SKM-1 treated with dmso at 0.1 percent for 144 hours (cell line): ENCODE data around the gene RING1.
A peak's percentile ranks its signal among the peaks of the same experiment; 100 is the strongest.

Experiments
- DNase-seq: peaks from one replicate; lab custom pipeline; 2025; ENCODE audit not compliant: unreplicated experiment; lab: John Stamatoyannopoulos, UW

The RING1 gene

GRCh38 chr6:33237741-33238140, 29.4 kb downstream of the RING1 start:
- DNase-seq, result no peak

GRCh38 chr6:33241968-33242367, 33.7 kb downstream of the RING1 start:
- no peak for DNase-seq

DNA sequence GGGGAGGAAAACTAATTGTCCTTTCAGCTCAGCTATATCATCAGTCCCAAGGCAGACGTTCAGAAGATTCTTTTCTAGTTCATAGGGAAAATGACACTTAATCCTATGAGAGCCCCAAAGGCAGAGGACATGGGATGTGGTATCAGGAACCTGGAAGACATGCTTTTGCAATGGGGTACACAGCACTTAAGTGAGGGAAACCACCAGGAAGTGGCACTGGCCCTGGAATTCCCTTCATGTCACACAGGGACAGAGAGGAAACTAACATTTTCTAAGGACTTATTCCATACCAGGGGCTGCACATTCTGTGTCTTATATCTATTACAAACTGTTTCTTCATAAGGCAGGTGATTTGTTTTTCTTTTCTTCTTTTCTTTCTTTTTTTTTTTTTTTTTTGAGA, 35.2 kb downstream of the RING1 start:
- no peak for DNase-seq

- DNase-seq, result peak; percentile 86
These were observed 39.8 kb downstream of the RING1 start for GRCh38 chr6:33247977-33248642.

- DNase-seq, result no peak
These were observed 40.3 kb downstream of the RING1 start for GRCh38 chr6:33248643-33248931.

- DNase-seq, result peak; percentile 99
These were observed 40.8 kb downstream of the RING1 start for GRCh38 chr6:33248932-33249731.

DNA sequence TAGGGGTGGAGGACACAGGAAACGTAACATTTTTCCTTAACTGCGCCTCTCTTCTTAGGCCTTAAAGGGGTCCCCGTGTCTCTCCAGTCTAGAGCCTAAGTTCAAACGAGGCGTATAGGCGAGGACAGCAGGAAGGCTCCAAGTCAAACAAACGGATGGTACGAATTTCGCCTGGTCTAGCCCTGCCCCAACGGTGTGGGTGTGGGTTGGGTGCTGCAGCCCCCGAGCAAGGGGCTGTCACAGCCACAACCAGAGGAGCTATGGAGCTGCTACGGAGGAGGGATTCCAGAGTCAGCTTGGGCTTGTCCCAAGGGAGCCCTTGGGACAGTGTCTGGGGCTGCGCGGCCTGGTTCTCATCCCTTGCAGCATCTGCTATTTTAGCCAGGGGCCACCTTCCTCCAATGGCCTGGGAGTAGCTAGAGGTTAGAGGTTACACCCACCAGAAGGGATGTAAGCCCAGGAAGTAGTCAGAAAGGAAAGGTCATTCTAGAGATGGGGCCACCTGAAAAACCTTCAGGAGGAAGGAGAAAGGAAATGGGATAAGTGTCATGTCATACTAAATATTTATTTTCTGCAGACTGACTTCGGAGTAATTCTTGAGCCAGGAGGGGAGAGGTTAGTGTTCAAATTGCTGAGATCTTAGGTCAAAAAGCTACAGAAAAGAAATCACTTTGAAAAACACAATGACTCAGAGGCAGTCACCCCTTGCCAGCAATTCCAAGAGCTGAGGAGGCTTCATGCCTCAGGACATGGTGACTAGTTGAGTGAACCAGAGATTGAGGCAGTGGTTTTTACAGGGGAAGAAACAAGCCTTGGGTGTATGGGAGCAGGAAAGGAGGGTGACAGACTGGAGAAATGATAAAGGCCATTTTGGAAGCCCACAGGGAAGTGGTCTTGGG, 41.7 kb downstream of the RING1 start:
- no peak for DNase-seq

- DNase-seq, result no peak
These were observed 42.4 kb downstream of the RING1 start for GRCh38 chr6:33250731-33251130.

GRCh38 chr6:33251395-33252012, 43.2 kb downstream of the RING1 start:
- DNase-seq, result no peak

GRCh38 chr6:33252759-33253158, 44.5 kb downstream of the RING1 start:
- DNase-seq, result no peak

GRCh38 chr6:33254591-33254990, 46.3 kb downstream of the RING1 start:
- DNase-seq, result no peak

- no peak for DNase-seq
These were observed 50.7 kb downstream of the RING1 start for GRCh38 chr6:33259032-33259431.
